Measurements from ENCODE around the gene CEP131. TPM values are rescaled to one million over a fixed set of nuclear protein-coding genes. Genes with fewer than 3 reads are reported as not detected.

Gene CEP131
- total and polyA plus RNA-seq, 2 of the 4 experiments (the other 2 are of a cell fraction): 4.8 to 9.6 TPM

DNA sequence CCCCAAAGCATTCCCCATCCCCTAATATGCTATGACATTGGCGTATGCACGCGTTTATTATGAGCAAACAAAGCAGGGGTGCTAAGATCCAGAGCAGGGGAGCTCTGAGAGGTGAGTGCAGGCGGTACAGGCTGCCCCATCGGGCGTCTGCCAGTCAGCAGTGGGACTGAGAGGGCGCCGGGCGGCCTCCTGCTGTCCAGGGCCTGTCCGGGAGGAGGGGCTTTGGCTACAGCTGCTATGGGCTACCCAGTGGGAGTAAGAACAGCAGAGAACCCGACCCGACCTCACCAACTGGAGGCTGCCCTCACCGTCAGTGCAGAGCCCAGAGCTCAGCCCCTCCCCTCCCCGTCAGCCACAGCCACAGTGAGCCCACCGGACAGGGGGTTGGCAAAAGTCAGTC, 38.2 kb downstream of the CEP131 start:
- H3K4ac ChIP-seq (ENCODE audit: low read depth, low read length): no peak overlapping the region
- H3K56ac ChIP-seq (ENCODE audit: extremely low read depth, insufficient read depth, low read length): no peak overlapping the region
- H4K91ac ChIP-seq (ENCODE audit: insufficient read depth, low read depth, low read length): no peak overlapping the region
- H2AK9ac ChIP-seq (replicated peaks; ENCODE audit: low read depth, low read length, poor library complexity): peak overlapping the region; percentile 50
- H2BK20ac ChIP-seq (ENCODE audit: low read depth, low read length): no peak overlapping the region
- H3K4me1 ChIP-seq (ENCODE audit: control insufficient read depth, insufficient read depth, low read length): no peaks in the 10 kb centered on the region
- H4K20me1 ChIP-seq (ENCODE audit: insufficient read depth, low read length): no peaks in the 10 kb centered on the region
- H3K27me3 ChIP-seq (ENCODE audit: control insufficient read depth, insufficient read depth, low read length): peaks cover 6% of the 10 kb centered on the region; the same call in 1 of the 2 replicates
- no peak overlapping the region for H3K18ac ChIP-seq (ENCODE audit: low read depth, low read length)
- ATAC-seq (ENCODE audit: low read depth): 0 out of 2 replicates have a peak, but pooled peaks have one; percentile 18
- no peaks in the 10 kb centered on the region for H3K79me1 ChIP-seq (ENCODE audit: low read depth in 1 of 2, low read length in 2 of 2)
- in situ Hi-C loops (cut with MboI; ENCODE audit: low sequenced_read_pairs): no loop called here
- H3K4me2 ChIP-seq (ENCODE audit: low read depth, low read length): no peak overlapping the region
- no peak overlapping the region for H3K14ac ChIP-seq (replicated peaks; ENCODE audit: low read depth, low read length)
- H3K23ac ChIP-seq (ENCODE audit: low read depth, low read length): no peak overlapping the region
- ChIA-PET CTCF (no interaction called here), POLR2A (ENCODE audit: unreplicated experiment) (no interaction called here)
- no peak overlapping the region for H4K8ac ChIP-seq (ENCODE audit: low read depth in 2 of 2, low read length in 2 of 2)
- no peak overlapping the region for H2BK5ac ChIP-seq (ENCODE audit: low read depth, low read length, poor library complexity, severe bottlenecking)
- no peak overlapping the region for H3K9ac ChIP-seq (ENCODE audit: low read depth, low read length)
- dilution Hi-C loops (cut with HindIII; ENCODE audit: low sequenced_read_pairs, unreplicated experiment): no loop called here
- no TSS peak for BruUV-seq (replicated peaks)
- DNase-seq: no peak
- 11% methylated on average over 7 of the region's 15 CpGs; no CpG with 5 or more reads in 1 of the 2 experiments for WGBS, 2 experiments (ENCODE audit: extremely low coverage in 2 of 2, insufficient read length in 1 of 2)
- no peak overlapping the region for H4K5ac ChIP-seq (ENCODE audit: low read depth, low read length)
- no peak overlapping the region for H2BK120ac ChIP-seq (ENCODE audit: low read depth, low read length)
- no peak overlapping the region for H2AK5ac ChIP-seq (ENCODE audit: low read depth, low read length)
- H3K27ac ChIP-seq (ENCODE audit: insufficient read depth, low read length): no peak overlapping the region
- intact Hi-C loops (cut with micrococcal nuclease): no loop called here
- H3K4me3 ChIP-seq (ENCODE audit: insufficient read depth, low read depth, low read length): no peak overlapping the region
- H2BK15ac ChIP-seq (ENCODE audit: low read depth, low read length): no peak overlapping the region
- H3K36me3 ChIP-seq (ENCODE audit: control insufficient read depth, insufficient read depth, low read length): peaks cover 3% of the 10 kb centered on the region; the same call in 1 of the 2 replicates
- H3K9me3 ChIP-seq (ENCODE audit: control insufficient read depth, insufficient read depth, low read length): no peaks in the 10 kb centered on the region
- TF ChIP-seq RCOR1 (IDR thresholded peaks at IDR 0.05; ENCODE audit: insufficient replicate concordance, low read length) (no peak), MAFK (IDR thresholded peaks at IDR 0.05; ENCODE audit: low read depth, low read length) (no peak), CHD1 (IDR thresholded peaks at IDR 0.05; ENCODE audit: low read depth, low read length) (no peak), CEBPB (IDR thresholded peaks at IDR 0.05; ENCODE audit: low read depth, low read length) (no peak), SMC3 (IDR thresholded peaks at IDR 0.05; ENCODE audit: low read depth, low read length) (no peak)
- H3K9me1 ChIP-seq (ENCODE audit: insufficient read depth, low read length): no peaks in the 10 kb centered on the region
- H2AFZ ChIP-seq (replicated peaks; ENCODE audit: low read length, poor library complexity): no peak overlapping the region

Data from IMR-90 (cell line).